Measurements from ENCODE around the gene SMAGP. TPM values are rescaled to one million over a fixed set of nuclear protein-coding genes. Genes with fewer than 3 reads are reported as not detected.
"Not testable (repeated sequence)": the region's sequence is repeated elsewhere in the genome, so short reads cannot be mapped to it uniquely, and the experiment has no call there.

Gene SMAGP
- total RNA-seq, 1 experiment from 2014 or later, result 11.6 TPM

DNA sequence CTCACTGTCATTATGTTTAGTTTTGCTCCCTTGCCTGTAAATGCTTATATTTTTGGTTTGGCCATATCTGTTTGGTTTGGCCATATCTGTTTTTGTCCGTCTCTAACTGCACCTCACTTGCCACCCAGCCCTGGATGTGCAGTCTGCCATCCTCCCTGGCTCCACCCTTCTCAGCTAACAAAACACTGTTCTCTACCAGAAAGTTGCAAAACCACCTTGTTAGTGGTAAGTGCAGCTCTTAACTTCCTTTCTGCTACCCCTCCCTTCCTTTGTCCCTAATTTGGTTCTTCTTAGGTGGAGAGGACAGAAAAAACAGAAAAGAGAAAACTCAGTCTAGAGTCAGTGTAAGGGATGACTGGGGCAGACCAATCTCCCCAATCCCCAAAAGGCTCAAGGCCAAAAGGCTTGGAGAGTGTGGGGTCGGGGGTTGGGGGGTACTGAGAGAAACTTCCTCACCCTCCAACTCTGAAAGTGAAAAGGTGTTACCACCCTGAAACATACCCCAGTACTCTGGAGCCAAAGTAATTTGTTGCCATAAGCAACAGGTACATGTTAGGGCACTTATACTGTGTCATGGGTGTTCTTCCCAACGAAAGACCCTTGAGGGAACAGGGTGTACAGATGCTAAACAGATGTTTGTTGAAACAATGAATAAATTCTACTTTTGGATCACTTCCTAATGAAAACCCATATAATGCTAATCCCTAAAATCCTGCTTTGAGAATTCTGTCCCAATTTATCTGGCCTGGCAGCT is 48.8 kb upstream of the SMAGP start (continued):
- TF ChIP-seq ELF4 (CRISPR knock-in tag; IDR thresholded peaks at IDR 0.05; ENCODE audit: low read depth), result no peak
- TF ChIP-seq, protein P1, sequence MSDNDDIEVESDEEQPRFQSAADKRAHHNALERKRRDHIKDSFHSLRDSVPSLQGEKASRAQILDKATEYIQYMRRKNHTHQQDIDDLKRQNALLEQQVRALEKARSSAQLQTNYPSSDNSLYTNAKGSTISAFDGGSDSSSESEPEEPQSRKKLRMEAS (CRISPR knock-in tag; IDR thresholded peaks at IDR 0.05), result no peak

DNA sequence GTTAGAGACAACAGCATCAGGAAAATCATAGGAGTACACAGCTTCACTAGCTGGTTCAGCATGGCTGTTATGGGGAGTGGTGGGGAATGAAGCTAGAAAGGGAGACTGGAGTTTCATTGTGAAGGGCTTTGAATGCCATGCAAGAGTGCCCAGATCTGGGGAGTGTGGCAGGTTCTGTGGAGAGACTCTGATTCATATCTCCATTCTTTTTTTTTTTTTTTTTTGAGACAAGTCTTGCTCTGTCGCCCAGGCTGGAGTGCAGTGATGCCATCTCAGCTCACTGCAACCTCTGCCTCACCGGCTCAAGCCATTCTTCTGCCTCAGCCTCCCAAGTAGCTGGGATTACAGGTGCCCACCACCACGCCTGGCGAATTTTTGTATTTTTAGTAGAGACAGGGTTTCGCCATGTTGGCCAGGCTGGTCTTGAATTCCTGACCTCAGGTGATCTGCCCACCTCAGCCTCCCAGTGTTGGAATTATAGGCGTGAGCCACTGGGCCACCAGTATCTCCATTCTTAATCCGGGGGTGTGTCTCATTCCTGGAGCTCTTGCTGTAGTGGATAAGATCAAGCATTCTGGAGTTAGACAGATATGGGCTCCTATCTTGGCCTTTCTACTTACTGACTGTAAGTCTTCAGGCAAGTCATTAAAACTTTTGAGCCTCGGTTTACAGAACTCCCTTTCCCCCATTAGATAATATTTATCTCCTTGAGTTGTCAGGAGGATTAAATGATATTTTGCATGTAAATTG is 48.0 kb upstream of the SMAGP start:
- ATAC-seq; POLR2A ChIA-PET; DNase-seq (ENCODE audit: low spot score); H3K9me3 Mint-ChIP-seq; H3K4me3 Mint-ChIP-seq; H3K36me3 Mint-ChIP-seq; H3K27me3 Mint-ChIP-seq (ENCODE audit: low read depth); H3K27ac Mint-ChIP-seq: not testable (repeated sequence)
- CTCF ChIA-PET, result interaction anchor here (0.6 kb wide), 1 partner anchor 13 kb away, joined by 3 read pairs; no protein-coding TSS in a partner anchor
- peaks cover 31% of the 10 kb centered on the region for H3K4me1 Mint-ChIP-seq

DNA sequence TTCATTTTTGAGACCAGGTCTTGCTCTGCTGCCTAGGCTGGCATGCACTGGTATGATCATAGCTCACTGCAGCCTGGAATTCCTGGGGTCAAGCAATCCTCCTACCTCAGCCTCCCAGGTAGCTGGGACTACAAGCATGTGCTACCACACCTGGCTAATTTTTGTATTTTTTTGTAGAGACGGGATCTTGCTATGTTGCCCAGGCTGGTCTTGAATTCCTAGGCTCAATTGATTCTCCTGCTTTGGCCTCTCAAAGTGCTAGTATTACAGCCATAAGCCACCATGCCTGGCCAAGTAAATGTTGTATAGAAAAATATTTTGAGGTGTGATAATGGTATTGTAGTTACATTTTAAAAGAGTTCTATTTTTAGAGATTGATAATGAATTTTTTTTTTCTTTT is 41.2 kb upstream of the SMAGP start:
- Mint-ChIP-seq H3K9me3 (no peaks in the 10 kb centered on the region), H3K4me1 (peaks cover 3% of the 10 kb centered on the region; the same call in 1 of the 2 replicates), H3K4me3 (no peak overlapping the region), H3K27ac (no peak overlapping the region), H3K27me3 (ENCODE audit: low read depth) (no peaks in the 10 kb centered on the region), H3K36me3 (no peaks in the 10 kb centered on the region)
- TF ChIP-seq ZNF121 (CRISPR knock-in tag; IDR thresholded peaks at IDR 0.05), result peak; percentile 48; the same call in 1 of the 2 replicates
- TF ChIP-seq CBFB (CRISPR knock-in tag; IDR thresholded peaks at IDR 0.05; ENCODE audit: low read depth), result no peak
- CTCF ChIA-PET, result no interaction called here
- POLR2A ChIA-PET, result no interaction called here
- DNase-seq (ENCODE audit: low spot score), result no peak
- no peak for ATAC-seq

DNA sequence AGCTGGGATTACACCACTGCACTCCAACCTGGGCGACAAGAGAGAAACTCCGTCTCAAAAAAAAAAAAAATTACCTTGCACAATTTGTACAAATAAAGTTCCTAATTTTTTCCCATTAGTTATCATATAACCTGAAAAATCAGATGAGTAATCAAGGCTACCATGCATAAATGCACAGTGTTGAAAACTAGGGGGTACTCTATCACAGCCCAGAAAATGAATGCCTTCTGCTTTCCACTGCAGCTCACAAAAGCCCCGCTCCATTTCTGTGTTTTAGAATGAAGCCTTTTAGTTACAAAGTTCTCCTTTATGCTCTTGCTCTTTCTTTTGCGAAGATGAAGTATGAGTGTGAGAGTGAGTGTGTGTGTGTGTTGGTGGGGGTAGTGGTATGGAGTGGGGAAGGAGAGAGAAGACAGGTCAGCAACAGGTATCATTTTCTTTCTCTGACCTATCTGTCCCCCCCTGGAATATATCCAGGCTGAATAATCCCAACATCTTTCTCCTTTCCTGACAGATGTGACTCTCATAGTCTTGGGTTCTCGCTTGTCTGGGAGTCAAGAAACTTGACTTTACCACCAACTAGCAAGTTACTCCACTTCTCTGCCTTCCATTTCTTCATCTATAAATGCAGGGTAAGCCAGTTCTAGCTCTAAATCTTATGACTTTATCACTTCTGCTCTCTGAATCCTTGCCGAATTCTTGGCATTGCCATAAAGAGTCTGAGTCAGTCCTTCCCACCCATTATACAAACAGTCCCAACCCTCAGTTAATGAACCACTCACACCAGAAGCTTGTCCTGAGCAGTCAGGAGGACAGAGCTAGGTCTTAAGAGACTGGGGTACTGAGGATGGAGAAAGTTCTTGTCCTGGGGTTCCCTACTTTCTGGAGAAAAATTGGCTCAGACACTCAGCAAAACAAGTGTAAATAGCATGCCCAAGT is 37.7 kb upstream of the SMAGP start:
- peaks cover 3% of the 10 kb centered on the region; the same call in 1 of the 2 replicates for H3K4me1 Mint-ChIP-seq
- H3K27me3 Mint-ChIP-seq (ENCODE audit: low read depth), result no peaks in the 10 kb centered on the region
- no peaks in the 10 kb centered on the region for H3K36me3 Mint-ChIP-seq
- ChIA-PET CTCF (interaction anchor here (0.5 to 1.1 kb wide), 3 partner anchors 13 to 46 kb away, joined by 3 read pairs; no protein-coding TSS in a partner anchor), POLR2A (no interaction called here)
- H3K27ac Mint-ChIP-seq, result 0 out of 2 replicates have a peak overlapping the region, but pooled peaks have one; percentile 21
- DNase-seq (ENCODE audit: low spot score) (no peak), ATAC-seq (no peak)
- TF ChIP-seq, protein P2, sequence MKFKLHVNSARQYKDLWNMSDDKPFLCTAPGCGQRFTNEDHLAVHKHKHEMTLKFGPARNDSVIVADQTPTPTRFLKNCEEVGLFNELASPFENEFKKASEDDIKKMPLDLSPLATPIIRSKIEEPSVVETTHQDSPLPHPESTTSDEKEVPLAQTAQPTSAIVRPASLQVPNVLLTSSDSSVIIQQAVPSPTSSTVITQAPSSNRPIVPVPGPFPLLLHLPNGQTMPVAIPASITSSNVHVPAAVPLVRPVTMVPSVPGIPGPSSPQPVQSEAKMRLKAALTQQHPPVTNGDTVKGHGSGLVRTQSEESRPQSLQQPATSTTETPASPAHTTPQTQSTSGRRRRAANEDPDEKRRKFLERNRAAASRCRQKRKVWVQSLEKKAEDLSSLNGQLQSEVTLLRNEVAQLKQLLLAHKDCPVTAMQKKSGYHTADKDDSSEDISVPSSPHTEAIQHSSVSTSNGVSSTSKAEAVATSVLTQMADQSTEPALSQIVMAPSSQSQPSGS (CRISPR knock-in tag; IDR thresholded peaks at IDR 0.05; ENCODE audit: borderline replicate concordance, low read depth), result no peak
- TF ChIP-seq MYBL2 (CRISPR knock-in tag; IDR thresholded peaks at IDR 0.05), result no peak
- no peak for TF ChIP-seq JUN (CRISPR knock-in tag; IDR thresholded peaks at IDR 0.05)
- TF ChIP-seq MXD4 (CRISPR knock-in tag; IDR thresholded peaks at IDR 0.05; ENCODE audit: borderline replicate concordance), result no peak
- TF ChIP-seq CREB1 (CRISPR knock-in tag; IDR thresholded peaks at IDR 0.05), result no peak
- TF ChIP-seq, protein P3, sequence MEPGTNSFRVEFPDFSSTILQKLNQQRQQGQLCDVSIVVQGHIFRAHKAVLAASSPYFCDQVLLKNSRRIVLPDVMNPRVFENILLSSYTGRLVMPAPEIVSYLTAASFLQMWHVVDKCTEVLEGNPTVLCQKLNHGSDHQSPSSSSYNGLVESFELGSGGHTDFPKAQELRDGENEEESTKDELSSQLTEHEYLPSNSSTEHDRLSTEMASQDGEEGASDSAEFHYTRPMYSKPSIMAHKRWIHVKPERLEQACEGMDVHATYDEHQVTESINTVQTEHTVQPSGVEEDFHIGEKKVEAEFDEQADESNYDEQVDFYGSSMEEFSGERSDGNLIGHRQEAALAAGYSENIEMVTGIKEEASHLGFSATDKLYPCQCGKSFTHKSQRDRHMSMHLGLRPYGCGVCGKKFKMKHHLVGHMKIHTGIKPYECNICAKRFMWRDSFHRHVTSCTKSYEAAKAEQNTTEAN (CRISPR knock-in tag; IDR thresholded peaks at IDR 0.05), result no peak
- TF ChIP-seq, protein P4, sequence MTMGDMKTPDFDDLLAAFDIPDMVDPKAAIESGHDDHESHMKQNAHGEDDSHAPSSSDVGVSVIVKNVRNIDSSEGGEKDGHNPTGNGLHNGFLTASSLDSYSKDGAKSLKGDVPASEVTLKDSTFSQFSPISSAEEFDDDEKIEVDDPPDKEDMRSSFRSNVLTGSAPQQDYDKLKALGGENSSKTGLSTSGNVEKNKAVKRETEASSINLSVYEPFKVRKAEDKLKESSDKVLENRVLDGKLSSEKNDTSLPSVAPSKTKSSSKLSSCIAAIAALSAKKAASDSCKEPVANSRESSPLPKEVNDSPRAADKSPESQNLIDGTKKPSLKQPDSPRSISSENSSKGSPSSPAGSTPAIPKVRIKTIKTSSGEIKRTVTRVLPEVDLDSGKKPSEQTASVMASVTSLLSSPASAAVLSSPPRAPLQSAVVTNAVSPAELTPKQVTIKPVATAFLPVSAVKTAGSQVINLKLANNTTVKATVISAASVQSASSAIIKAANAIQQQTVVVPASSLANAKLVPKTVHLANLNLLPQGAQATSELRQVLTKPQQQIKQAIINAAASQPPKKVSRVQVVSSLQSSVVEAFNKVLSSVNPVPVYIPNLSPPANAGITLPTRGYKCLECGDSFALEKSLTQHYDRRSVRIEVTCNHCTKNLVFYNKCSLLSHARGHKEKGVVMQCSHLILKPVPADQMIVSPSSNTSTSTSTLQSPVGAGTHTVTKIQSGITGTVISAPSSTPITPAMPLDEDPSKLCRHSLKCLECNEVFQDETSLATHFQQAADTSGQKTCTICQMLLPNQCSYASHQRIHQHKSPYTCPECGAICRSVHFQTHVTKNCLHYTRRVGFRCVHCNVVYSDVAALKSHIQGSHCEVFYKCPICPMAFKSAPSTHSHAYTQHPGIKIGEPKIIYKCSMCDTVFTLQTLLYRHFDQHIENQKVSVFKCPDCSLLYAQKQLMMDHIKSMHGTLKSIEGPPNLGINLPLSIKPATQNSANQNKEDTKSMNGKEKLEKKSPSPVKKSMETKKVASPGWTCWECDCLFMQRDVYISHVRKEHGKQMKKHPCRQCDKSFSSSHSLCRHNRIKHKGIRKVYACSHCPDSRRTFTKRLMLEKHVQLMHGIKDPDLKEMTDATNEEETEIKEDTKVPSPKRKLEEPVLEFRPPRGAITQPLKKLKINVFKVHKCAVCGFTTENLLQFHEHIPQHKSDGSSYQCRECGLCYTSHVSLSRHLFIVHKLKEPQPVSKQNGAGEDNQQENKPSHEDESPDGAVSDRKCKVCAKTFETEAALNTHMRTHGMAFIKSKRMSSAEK (CRISPR knock-in tag; IDR thresholded peaks at IDR 0.05; ENCODE audit: borderline replicate concordance), result no peak
- H3K4me3 Mint-ChIP-seq, result no peak overlapping the region
- no peaks in the 10 kb centered on the region for H3K9me3 Mint-ChIP-seq
